ENCODE results near the gene GNB3.

DNA sequence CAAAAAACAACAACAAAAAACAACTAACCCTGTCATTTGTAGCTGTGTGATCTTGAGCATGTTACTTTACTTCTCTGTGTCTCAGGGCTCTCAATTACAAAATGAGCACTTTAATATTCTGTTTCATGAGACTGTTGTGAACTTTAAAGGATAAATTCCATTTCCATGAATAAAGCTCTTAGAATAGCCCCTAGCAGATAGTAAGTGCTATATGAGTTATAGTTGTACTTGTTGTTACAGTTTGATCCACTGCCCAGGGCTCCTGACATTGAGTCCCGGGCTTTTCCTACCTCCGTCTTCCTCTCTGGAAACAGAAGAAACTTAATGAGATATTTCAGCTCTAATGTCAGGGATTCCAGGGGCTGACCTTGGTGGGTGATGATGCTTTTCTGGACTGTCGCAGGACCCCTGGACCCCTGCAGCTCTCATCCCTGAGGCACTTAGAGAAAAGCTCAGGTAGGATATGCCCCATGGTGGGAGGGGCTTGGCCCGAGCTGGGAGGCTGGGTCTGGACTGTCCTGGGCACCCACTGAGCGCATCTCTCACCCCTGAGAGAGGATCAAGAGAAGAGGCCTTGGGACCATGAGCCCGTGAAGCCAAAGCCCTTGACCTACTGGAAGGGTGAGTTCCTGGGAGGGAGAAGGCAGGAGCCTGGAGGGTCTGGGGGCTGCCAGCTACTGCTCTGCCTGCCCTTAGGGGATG lies 7.4 kb upstream of the GNB3 start:
- TF ChIP-seq CTCF (IDR thresholded peaks at IDR 0.05) = no peak
- no peak for TF ChIP-seq POLR2AphosphoS2 (conservative IDR thresholded peaks at IDR 0.05; ENCODE audit: low read length)
- TF ChIP-seq ZFP36 (IDR thresholded peaks at IDR 0.05; ENCODE audit: borderline replicate concordance, partially characterized antibody) = no peak
- no peak for TF ChIP-seq PBX3 (IDR thresholded peaks at IDR 0.05)
- no peak for TF ChIP-seq NFE2L2 (conservative IDR thresholded peaks at IDR 0.05; ENCODE audit: low read length)
- no peak for TF ChIP-seq KDM5A (IDR thresholded peaks at IDR 0.05)
